AG20443 (cell line): ENCODE measurements around the gene SERPINF2.
"Not testable (repeated sequence)": the region's sequence is repeated elsewhere in the genome, so short reads cannot be mapped to it uniquely, and the experiment has no call there.

Experiments
- DNase-seq: peaks from one replicate; pipeline ENCODE4 v3.0.0; 2012; ENCODE audit warnings: low spot score, mixed read lengths

SERPINF2 gene

DNA sequence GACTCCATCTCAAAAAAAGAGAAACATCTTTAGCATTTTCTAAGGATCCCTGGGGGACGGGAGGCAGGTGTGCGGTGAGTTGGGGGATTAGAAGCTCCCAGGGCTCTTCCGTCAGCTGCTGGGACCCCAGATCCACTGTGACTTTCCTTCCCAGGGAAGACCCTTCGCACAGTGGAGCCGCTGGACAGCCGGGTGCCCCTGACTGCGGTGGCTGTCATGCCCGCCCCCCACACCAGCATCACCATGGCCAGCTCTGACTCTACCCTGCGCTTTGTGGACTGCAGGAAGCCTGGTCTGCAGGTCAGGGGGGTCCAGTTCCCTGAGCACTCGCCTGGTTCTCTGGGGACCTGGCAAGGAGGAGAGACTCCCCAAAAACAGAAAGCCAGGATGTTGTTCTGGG, 7.3 kb upstream of the SERPINF2 start:
- DNase-seq = no peak

DNA sequence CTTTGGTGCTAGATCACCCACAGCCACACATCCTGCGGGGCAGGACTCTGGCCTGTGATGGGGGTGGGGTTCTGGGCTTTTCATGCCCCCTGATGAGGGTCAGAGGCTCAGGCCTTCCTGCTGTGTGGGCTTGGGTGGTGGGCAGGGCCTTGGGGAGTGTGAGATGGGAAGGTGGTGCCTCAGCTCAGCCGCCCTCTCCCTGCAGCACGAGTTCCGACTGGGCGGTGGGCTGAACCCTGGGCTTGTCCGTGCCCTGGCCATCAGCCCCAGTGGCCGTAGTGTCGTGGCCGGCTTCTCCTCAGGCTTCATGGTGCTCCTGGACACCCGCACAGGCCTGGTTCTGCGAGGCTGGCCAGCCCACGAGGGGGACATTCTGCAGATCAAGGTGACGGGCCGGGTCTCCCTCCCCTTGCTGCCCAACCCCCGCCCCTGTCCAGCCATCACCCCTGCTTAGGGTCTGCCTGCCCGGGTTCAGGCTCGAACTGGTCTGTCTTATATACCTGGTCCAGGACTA, 6.8 kb upstream of the SERPINF2 start:
- no peak for DNase-seq

DNA sequence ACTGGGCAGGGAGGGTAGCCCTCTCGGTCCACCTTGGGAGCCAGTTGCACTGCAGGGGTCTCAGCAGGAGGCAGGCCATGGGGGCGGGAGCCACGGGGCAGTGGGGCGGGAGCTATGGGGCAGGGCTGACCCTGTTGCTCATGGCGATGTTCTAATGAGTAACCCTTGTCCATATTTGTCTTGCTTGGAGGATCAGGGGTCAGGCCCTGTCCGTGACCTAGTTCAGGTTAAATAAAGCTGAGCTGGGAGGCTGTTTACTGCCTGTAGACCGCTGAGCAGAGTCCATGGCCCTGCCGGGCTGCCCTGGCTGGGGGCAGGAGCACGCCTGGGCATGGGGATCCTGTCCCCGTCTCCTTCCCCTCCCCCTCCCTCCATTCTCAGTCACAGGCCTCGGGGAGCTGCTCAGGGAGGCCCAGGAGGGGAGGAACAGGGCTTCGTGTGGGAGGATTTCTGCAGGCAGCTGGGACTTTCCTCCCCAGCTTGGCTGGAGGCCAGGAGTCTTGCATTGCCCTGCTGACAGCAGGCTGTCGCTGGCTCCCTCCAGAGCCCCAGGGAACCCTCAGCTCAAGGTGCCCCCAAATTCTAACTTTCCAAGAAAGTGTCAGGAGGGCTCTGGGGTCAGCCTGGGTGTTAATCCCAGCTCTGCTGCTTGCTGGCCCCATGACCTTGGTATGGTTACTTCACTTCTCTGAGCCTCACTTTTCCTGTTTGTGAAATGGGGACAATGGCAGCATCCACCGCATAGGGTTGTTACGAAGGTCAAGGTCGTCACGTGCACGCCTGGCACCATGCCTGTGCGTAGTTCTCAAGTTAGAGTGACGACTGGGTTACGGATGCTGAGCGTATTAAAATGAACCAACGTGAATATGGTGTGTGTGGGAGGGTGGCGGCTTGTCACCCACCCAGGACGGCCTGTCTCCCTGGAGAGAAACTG, 6.1 kb upstream of the SERPINF2 start:
- peak; percentile 59 for DNase-seq

DNA sequence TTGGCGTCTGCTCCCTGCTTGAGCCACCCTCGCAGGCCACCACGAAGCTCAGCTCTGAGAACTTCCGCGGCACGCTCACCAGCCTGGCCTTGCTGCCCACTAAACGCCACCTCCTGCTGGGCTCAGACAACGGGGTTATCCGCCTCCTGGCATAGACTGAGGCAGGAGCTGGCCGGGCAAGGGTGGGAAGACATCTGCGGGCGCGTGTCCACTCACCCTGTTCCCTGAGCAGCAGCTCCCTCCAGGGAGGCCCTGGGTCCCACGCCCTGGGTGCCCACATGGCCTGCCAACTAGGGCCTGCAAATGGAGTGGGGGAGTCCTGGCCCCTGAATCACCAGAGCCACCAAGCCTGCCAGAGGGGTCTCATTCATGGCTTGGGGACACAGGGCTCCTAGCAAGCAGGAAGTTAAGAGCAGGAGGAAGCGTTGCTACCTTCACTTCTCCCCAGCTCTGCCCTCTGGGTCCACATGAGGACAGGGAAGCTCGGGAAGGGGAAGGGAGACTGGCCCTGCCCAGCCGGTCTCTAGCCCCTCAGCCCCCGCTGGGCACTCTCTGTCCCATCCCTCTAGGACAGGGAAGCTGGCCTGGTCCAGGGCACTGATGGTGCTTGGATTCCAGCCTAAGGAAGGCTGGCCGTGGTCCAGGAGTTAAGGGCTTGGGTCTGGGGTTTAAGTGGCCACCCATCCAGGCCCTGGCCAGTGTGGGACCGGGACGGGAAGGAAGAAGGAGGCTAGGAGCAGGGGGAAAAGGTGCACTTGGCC, 5.0 kb upstream of the SERPINF2 start:
- no peak for DNase-seq

DNA sequence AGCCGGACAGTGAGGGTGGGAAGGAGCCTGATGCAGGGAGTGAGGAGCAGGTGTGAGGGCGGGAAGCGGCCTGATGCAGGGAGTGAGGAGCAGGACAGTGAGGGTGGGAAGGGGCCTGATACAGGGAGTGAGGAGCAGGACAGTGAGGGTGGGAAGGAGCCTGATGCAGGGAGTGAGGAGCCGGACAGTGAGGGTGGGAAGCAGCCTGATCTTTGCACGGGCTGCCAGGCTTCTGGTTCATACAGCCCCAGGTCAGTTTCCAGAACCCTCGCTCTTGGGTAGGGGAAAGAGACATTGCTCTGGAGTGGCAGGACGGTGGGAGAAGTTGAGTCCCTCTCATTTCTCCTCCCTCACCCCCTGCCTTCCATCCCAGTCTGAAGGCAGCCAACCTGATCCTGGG, 772 bp upstream of the SERPINF2 start:
- DNase-seq = not testable (repeated sequence)

DNA sequence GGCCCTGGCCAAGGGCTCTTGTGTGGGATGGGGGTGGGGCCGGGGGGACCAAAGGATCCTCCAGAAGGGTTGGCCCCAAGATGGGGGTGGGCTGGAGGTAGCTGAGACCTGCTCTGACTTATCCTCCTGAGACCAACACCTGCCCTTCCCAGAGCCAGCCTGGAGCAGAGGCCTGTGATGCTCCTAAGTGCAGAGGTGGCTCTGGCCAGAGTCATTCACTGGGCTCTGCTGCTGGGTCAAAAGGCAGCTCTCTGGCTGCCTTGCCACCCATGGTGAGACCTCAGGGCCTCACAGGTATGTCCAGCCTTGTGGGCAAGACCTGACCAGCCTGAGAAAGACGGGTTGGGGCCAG, 393 bp downstream of the SERPINF2 start:
- DNase-seq = no peak

DNA sequence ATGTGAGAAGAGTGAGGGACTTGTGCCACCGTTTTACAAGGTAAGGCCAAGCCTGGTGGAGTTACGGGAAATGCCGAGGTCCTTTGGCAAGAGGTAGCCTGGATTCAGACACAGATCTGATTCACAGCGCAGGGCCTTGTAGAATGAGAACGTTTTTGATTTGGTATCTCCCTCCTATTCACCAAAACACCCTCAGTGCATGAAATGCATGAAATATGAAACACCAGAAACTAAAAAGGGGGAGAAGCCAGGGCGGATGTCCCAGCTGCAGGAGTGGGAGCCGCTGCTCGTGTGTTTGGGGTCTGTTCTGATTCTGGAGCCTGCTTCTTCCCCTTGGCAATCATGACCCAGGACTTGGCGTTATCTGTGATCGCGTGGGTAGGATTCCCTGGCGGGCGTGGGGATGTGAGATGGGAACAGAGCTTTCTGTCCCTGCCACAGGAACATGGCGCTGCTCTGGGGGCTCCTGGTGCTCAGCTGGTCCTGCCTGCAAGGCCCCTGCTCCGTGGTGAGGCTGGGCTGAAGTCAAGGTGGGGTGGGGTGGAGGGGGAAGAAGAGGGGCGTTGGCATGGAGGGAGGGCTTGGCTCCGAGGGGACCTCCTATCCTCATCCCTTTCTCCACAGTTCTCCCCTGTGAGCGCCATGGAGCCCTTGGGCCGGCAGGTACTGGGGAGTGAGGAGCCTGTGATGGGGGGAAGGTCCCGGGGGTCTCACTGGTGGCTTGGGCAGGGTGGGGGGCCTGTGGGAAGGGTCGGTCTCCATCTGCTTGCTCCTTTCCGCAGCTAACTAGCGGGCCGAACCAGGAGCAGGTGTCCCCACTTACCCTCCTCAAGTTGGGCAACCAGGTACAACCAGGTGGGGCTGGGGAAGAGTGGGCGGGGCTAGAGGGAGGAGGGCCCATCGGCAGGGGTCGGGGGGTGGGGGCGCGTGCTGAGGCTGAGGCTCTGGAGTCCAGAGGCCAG, 2.2 kb downstream of the SERPINF2 start:
- DNase-seq = no peak

DNA sequence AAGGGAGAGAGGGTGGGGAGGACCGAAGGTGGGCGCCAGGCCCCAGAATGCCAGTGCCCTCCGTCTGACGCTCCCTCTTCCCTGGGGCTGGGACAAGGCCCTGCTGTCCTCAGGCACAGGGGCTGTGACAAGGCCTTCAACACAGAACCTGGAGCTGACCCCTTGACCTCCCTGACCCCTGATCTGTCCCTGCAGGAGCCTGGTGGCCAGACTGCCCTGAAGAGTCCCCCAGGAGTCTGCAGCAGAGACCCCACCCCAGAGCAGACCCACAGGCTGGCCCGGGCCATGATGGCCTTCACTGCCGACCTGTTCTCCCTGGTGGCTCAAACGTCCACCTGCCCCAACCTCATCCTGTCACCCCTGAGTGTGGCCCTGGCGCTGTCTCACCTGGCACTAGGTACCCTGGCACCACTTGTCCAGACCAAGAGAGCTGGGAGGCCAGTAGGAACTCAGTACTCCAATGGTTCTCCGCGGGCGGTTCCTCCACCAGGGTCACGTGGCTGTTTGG, 2.9 kb downstream of the SERPINF2 start:
- no peak for DNase-seq

DNA sequence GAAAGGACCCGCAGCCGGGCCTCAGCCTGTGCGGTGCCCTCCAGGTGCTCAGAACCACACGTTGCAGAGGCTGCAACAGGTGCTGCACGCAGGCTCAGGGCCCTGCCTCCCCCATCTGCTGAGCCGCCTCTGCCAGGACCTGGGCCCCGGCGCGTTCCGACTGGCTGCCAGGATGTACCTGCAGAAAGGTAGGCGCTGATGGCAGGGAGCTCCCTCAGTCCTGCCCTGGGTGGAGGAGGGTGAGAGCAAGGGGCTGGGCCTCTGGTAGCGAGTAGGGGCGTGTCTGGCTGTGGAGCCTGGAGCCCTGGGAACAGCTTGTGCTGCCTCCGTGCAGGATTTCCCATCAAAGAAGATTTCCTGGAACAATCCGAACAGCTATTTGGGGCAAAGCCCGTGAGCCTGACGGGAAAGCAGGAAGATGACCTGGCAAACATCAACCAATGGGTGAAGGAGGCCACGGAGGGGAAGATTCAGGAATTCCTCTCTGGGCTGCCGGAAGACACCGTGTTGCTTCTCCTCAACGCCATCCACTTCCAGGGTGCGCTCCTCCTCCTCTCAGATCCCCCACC, 4.4 kb downstream of the SERPINF2 start:
- DNase-seq = no peak

DNA sequence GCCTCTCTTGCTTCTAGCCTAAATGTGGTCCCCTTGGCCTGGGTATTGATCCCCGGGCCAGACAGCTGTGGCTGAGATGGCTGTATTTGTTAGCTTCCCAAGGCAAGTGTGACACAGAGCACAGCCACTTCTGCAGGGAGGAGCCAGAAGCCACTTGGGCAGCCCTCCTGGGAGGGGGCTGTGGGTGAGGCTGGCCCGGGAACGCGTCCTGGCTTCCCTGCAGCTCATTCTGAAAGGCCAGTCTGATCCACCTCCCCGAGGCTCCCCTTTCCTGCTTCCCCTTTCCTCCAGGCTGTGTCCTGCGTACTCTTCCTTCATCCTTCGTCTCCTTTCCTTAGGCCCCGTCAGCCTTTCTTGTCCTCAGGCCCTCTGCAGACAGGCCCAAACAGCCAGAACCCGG, 8.0 kb downstream of the SERPINF2 start:
- DNase-seq = no peak

DNA sequence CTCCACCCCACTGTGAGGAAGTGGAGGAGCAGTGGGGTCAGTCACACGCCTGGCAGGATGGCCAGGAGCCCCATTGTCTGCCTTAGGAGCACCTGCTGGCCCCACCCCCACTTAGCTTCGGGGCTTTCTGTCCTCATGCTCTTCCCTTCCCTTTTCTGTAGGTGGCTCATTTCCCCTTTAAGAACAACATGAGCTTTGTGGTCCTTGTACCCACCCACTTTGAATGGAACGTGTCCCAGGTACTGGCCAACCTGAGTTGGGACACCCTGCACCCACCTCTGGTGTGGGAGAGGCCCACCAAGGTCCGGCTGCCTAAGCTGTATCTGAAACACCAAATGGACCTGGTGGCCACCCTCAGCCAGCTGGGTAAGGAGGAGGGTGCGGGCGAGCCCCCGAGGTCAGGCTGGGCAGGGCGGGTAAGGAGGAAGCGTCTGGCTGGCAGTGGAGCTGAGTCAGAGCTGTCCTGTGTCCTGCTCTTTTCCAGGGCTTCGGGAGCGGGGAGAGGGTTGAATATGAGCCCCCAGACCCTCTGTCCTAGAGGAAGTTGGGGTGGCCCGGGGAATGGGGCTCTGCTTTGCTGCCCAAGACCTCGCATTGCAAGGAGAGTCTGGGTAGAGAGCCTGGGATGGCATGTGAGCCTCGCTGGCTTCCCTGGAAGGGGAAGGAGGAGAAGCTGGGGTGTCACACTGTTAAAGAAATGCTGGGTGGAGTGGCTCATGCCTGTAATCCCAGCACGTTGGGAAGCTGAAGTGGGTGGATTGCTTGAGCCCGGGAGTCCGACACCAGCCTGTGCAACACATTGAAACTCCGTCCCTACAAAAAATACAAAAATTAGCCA, 10.0 kb downstream of the SERPINF2 start:
- DNase-seq = peak; percentile 50

DNA sequence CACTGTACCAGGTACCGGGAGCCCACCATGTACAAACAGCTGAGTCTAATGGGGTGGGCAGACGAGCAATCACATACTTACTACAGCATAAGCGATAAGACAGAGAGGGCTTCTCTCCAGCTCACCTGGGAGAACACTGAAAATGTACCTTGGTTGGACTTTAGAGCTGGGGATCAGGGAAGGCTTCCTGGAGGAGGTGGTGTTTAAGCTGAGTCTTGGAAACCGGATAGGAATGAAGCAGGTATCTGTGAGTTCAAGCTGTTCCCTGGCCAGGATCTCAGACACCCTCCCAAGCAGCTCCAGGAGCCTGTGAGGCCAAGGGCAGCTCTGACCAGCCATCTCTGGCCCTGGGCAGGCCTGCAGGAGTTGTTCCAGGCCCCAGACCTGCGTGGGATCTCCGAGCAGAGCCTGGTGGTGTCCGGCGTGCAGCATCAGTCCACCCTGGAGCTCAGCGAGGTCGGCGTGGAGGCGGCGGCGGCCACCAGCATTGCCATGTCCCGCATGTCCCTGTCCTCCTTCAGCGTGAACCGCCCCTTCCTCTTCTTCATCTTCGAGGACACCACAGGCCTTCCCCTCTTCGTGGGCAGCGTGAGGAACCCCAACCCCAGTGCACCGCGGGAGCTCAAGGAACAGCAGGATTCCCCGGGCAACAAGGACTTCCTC, 11.2 kb downstream of the SERPINF2 start:
- no peak for DNase-seq

DNA sequence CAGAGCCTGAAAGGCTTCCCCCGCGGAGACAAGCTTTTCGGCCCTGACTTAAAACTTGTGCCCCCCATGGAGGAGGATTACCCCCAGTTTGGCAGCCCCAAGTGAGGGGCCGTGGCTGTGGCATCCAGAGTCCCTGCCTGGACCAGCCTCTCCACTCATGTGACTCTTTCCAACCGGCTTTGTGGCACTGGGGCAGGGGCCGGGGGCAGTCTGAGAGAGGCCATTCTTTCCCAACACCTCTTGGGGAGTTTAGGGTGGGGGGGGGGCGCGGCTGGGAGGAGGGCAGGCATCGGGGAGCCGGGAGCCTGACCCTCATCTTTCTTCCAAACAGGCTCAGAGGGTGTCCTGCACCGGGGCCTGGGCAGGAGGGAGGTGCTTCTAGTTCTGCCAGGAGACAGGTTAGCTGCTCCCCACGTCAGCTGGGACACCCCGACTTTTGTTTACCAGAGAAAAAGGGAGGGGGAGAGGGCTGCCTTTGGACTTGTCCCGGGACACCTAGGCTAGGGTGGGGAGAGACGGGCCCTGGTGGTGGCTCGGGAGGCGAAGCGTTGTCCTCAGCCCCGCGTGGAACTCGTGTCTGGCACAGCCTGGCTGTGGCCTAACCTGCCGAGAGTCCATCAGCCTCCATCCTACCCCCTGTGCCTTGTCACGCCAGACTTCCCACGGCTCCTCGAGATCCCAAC, 11.9 kb downstream of the SERPINF2 start:
- DNase-seq = no peak

DNA sequence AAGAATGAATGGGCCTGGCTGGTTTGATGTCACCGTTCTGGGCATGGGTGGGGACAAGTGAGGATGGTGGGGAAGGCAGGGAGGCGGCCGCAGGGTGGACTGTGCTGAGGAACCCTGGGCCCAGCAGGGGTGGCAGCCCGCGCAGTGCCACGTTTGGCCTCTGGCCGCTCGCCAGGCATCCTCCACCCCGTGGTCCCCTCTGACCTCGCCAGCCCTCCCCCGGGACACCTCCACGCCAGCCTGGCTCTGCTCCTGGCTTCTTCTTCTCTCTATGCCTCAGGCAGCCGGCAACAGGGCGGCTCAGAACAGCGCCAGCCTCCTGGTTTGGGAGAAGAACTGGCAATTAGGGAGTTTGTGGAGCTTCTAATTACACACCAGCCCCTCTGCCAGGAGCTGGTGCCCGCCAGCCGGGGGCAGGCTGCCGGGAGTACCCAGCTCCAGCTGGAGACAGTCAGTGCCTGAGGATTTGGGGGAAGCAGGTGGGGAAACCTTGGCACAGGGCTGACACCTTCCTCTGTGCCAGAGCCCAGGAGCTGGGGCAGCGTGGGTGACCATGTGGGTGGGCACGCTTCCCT, 12.7 kb downstream of the SERPINF2 start:
- DNase-seq = no peak

DNA sequence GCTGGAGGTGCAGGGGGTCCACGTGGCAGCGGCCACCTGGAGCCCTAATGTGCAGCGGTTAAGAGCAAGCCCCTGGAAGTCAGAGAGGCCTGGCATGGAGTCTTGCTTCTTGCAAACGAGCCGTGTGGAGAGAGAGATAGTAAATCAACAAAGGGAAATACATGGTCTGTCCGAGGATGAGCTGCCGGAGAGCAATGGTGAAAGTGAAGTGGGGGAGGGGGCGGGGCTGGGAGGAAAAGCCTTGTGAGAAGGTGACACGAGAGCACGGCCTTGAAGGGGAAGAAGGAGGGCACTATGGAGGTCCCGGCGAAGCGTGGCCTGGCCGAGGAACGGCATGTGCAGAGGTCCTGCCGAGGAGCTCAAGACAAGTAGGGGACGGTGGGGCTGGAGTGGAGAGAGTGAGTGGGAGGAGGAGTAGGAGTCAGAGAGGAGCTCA, 13.2 kb downstream of the SERPINF2 start:
- DNase-seq = no peak

DNA sequence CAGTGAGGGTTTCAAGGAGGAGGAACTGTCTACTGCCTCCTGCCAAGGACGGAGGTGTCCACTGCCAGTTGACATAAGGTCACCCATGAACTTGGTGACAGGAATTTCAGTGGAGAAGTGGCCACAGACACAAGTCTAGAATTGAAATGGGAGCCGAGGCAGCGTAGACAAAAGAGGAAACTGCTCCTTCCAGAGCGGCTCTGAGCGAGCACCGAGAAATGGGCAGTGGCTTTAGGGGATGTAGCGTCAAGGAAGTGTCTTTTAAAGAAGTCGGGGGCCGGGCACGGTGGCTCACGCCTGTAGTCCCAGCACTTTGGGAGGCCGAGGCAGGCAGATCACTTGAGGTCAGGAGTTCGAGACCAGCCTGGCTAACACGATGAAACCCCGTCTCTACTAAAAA, 16.1 kb downstream of the SERPINF2 start:
- no peak for DNase-seq

DNA sequence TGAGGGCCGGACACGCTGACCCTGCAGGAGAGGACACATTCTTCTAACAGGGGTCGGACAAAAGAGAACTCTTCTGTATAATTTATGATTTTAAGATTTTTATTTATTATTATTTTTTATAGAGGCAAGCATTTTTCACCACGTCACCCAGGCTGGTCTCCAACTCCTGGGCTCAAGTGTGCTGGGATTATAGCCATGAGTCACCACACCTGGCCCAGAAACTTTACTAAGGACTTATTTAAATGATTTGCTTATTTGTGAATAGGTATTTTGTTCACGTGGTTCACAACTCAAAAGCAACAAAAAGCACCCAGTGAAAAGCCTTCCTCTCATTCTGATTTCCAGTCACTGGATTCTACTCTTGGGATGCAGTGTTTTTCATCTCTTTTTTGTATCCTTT, 16.9 kb downstream of the SERPINF2 start:
- no peak for DNase-seq

DNA sequence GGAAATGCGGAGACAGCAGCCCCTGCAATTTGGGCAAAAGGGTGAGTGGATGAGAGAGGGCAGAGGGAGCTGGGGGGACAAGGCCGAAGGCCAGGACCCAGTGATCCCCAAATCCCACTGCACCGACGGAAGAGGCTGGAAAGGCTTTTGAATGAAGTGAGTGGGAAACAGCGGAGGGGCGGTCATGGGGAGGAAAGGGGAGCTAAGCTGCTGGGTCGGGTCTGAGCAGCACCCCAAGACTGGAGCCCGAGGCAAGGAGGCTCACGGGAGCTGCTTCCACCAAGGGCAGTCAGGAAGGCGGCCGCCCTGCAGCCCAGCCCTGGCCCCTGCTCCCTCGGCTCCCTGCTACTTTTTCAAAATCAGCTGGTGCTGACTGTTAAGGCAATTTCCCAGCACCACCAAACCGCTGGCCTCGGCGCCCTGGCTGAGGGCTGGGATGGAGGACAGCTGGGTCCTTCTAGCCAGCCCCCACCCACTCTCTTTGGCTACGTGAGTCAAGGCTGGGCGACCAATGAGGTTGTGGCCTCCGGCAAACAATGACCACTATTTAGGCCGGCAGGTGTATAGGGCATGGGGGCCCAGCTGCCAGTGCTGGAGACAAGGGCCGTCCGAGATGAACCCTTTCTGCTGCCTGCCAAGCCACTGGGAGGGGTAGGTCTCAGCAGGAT, 19.7 kb downstream of the SERPINF2 start:
- DNase-seq = peak; percentile 47
